Effector memory CD4-positive, alpha-beta T cell (primary cell): ENCODE results near the gene AIFM2.
A peak's percentile ranks its signal among the peaks of the same experiment; 100 is the strongest.

ENCODE experiments used
- DNase-seq, 3 donors: peaks; one replicate each; pipeline ENCODE4 v3.0.0-alpha.2; 2020
- H3K27ac ChIP-seq: 2 replicates; pipeline ENCODE4 v1.7.0; 2013; ENCODE audit warnings: mild to moderate bottlenecking, low read length, moderate library complexity; ENCODE audit not compliant: insufficient read depth, poor library complexity, severe bottlenecking
- H3K27me3 ChIP-seq: replicated peaks from 2 replicates; pipeline ENCODE4 v1.7.0; 2013; ENCODE audit warnings: mild to moderate bottlenecking, low read length; ENCODE audit not compliant: insufficient read depth, control insufficient read depth, poor library complexity, severe bottlenecking
- H3K36me3 ChIP-seq: 2 replicates; pipeline ENCODE4 v1.7.0; 2013; ENCODE audit warnings: mild to moderate bottlenecking, low read length, moderate library complexity; ENCODE audit not compliant: control insufficient read depth, insufficient read depth
- H3K4me1 ChIP-seq: 2 replicates; pipeline ENCODE4 v1.7.0; 2013; ENCODE audit warnings: low read length, mild to moderate bottlenecking; ENCODE audit not compliant: control insufficient read depth, insufficient read depth, poor library complexity, severe bottlenecking
- H3K4me3 ChIP-seq: 2 replicates; pipeline ENCODE4 v1.7.0; 2013; ENCODE audit warnings: low read length, low read depth, mild to moderate bottlenecking; ENCODE audit not compliant: insufficient read depth, poor library complexity, severe bottlenecking
- H3K9me3 ChIP-seq: 2 replicates; pipeline ENCODE4 v1.7.0; 2013; ENCODE audit warnings: mild to moderate bottlenecking, low read length, moderate library complexity; ENCODE audit not compliant: control insufficient read depth

Gene AIFM2

DNA sequence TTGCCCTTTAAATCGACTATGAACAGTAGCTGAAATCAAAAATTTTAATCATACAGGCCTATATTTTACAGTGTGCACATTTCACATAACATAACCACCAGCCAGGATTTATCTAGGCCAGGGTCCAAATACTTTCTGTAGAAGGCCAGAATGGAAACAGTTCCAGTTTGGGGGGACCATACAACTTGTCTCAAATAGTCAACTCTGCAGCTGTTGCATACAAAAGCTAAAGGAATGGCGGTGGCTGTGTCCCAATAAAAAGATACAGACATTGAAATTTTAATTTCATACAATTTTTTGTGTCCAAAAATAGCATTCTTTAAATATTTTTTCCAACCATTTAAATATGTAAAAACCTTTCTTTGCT is 14.6 kb upstream of the AIFM2 start:
- Histone ChIP-seq H3K27me3 (no peaks in the 10 kb centered on the region), H3K36me3 (peaks cover 11% of the 10 kb centered on the region), H3K27ac (peak overlapping the region; percentile 87), H3K4me3 (peak overlapping the region; percentile 82), H3K4me1 (peaks cover 15% of the 10 kb centered on the region), H3K9me3 (no peaks in the 10 kb centered on the region)
- no peak for DNase-seq

DNA sequence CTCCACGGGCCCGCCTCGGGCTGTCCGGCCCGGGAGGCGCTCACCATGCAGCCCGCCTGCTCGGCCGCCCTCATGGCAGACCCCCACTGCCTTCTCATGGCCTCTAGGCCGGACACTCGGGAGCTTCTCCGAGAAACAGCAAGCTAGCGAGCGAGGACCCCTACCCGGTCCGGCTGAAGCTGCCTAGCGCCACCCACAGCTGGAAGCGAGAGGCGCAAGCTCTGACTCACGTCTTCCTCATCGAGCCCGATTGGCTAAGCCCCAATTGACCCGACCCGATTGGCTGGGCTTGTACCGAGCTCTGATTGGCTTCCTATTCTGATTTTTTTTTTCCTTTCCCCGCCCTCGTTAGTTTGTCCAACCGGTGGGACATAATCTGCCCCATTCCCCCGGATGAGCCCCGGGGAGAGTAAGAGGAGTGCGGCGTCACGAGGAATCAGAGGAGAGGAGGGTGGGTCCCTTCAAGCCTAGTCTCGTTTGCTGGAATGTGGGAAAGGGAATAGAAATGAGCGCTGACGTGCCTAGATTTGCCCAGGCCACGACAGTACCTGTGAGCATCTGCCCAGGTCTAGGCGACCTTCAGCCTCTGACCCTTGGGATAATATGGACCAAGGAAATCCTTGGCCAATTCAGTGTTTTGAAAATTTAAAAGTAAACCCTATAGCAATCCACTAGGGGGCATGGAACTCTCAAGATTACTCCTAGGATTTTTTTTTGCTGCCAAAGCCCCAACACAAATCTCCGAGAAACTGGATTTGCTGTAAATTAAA is 14.0 kb upstream of the AIFM2 start, which contains the start of gene TYSND1:
Gene TYSND1 (minus strand): TSS at position 212 of the 770 bp plus-strand sequence. CDS start 114 bp downstream, at position 98.
- H3K27me3 ChIP-seq: no peaks in the 10 kb centered on the region
- DNase-seq: peak; percentile 82 to 90 (median 87)
- peak within 1 kb of the TSS; percentile 87 for H3K27ac ChIP-seq
- peaks cover 15% of the 10 kb centered on the region for H3K4me1 ChIP-seq
- H3K4me3 ChIP-seq: peak within 1 kb of the TSS; percentile 82
- peaks cover 11% of the 10 kb centered on the region for H3K36me3 ChIP-seq
- no peaks in the 10 kb centered on the region for H3K9me3 ChIP-seq

DNA sequence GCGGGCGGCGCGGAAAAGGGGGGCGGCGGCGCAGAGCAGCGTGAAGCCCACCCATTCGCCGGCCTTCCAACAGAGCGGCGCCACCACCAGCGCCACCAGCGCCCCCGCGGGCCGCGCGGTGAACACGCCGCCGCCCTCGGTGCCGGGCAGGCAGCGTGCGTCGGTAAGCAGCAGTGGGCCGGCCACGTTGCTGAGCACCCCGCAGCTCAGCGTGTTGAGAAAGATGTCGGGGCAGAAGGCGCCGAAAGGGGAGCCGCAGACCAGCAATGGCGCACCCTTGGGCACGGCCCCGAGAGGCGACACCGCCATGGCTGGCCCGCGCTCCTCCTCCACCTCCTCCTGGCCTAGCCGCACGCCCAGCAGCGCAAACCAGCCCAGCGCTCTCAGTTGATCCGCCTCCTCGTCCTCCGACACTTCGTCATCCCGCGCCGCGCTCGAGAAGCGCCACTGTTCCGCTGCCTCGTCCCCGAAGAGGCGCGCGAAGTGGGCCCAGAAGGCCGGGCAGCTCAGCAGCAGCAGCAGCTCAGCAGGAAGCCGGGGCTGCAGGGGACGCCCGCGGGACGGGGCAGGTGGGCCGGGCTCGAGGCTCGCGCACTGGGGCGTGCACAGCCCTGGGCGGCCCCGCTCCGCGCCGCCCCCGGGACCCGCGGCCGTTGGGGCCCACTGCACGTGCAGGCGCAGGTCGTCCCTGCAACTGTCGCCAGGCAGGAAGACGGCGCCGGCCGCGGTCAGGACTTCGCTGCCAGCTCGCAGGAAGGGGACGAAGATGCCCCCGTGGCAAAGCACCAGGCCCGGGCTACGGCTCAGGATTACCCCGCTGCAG is 13.3 kb upstream of the AIFM2 start:
- H3K27ac ChIP-seq: peak overlapping the region; percentile 87
- H3K9me3 ChIP-seq: no peaks in the 10 kb centered on the region
- peak; percentile 61 to 66 (median 65) for DNase-seq
- H3K36me3 ChIP-seq: peaks cover 14% of the 10 kb centered on the region
- peaks cover 15% of the 10 kb centered on the region for H3K4me1 ChIP-seq
- H3K27me3 ChIP-seq: no peaks in the 10 kb centered on the region
- peak overlapping the region; percentile 82 for H3K4me3 ChIP-seq

DNA sequence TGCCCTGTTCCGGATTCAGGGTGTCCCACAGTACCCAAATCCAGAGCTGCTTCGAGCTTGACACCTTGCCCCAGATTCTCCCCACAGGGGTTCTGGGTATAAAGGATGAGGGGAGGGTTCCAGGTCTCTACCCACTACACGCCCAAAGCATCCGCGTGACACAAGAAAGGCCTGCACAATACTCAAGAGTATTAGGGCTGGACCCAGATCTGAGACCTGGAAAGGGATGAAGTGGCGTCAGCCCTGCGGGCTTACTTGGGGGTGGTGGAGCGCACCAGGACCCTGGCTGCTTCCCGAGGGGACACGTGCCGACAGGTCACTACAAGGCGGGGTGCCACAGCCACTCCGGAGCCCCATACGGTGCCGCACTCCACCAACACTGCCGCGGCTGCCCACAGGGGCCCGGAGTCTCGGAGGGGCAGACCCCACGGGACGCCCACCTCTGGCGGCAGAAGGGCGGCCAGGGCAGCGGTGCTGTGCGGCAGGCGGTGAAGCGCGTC is 12.6 kb upstream of the AIFM2 start:
- Histone ChIP-seq H3K36me3 (peaks cover 14% of the 10 kb centered on the region), H3K4me3 (peak overlapping the region; percentile 82), H3K27me3 (no peaks in the 10 kb centered on the region), H3K9me3 (no peaks in the 10 kb centered on the region), H3K27ac (peak overlapping the region; percentile 87), H3K4me1 (peaks cover 15% of the 10 kb centered on the region)
- no peak for DNase-seq

DNA sequence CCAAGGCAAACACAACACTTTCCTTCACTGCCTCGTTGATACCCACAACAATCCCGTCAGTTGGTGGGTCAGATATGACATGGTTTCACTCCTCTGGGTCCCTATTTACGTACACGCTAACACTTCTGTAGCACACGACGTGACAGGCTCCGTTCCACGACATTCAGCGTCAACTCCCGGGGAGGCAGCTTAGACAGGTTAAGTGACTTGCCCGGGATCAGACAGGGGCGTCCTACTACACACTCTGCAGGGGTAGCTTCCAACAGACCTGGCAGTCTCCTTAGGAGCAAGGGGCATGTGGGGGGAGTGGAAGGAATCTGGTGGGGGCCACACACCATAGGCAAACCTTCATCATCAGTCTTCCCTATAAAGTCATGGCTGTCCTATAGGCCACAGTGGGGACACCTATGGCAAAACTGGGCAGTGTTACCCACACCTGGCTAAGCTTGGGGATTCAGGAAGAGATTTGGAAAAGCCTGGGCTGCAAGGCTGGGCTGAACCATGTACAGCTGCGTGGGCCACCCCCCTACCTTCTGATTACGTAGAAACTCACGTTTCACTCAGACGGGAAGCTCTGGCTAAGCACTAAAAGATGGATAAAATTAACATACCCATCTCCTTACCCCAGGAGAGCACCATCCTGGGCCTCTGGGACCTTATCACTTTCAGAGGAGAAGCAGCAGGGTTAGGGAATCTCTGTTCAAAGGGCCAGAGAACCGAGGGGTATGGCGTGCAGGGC is 11.9 kb upstream of the AIFM2 start:
- H3K4me1 ChIP-seq: peaks cover 15% of the 10 kb centered on the region
- H3K4me3 ChIP-seq: peak overlapping the region; percentile 82
- peaks cover 13% of the 10 kb centered on the region for H3K36me3 ChIP-seq
- H3K27ac ChIP-seq: peak overlapping the region; percentile 87
- no peaks in the 10 kb centered on the region for H3K27me3 ChIP-seq
- no peak for DNase-seq
- no peaks in the 10 kb centered on the region for H3K9me3 ChIP-seq

DNA sequence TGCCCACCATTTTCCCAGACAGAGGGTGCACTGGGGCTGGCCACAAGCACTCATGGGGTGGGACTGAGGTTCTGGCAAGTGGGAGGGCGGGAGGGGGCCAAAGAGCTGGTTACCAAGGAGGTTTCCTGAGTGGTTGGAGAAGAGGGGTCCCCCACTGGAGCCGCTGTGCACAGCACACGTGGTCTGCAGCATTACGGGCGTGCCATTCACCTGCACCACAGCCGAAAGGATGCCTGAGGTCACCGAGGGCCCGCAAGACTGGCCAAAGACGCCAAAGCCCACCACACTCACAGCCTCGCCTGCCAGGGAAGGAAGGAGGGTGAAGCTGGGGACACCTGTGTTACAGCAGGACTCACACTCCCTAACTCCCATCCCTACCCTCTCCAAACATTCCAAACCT is 9.9 kb upstream of the AIFM2 start:
- Histone ChIP-seq H3K4me1 (peaks cover 15% of the 10 kb centered on the region), H3K27ac (no peak overlapping the region), H3K4me3 (no peak overlapping the region), H3K36me3 (peaks cover 15% of the 10 kb centered on the region), H3K9me3 (no peaks in the 10 kb centered on the region), H3K27me3 (no peaks in the 10 kb centered on the region)
- no peak for DNase-seq

DNA sequence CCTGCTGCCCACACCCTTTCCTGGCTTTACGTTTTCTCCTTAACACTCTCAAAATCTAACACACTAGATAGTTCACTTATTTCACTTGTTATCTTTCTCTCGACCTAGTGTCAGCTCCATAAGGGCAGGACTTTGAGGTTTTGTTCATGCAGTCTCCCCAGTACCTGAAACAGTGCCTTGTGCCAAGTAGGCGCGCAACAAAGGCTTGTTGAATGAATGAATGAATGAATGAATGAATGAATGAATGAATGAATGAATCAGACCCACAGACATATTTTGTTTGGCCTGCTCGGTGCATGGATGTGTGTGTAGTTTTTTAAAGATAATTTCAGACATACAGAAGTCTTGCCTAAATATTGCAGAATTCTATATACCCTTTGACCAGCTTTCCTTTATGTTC is 7.7 kb upstream of the AIFM2 start:
- peaks cover 15% of the 10 kb centered on the region for H3K36me3 ChIP-seq
- no peaks in the 10 kb centered on the region for H3K9me3 ChIP-seq
- no peak for DNase-seq
- H3K27ac ChIP-seq: no peak overlapping the region
- H3K27me3 ChIP-seq: no peaks in the 10 kb centered on the region
- H3K4me1 ChIP-seq: peaks cover 5% of the 10 kb centered on the region
- no peak overlapping the region for H3K4me3 ChIP-seq

DNA sequence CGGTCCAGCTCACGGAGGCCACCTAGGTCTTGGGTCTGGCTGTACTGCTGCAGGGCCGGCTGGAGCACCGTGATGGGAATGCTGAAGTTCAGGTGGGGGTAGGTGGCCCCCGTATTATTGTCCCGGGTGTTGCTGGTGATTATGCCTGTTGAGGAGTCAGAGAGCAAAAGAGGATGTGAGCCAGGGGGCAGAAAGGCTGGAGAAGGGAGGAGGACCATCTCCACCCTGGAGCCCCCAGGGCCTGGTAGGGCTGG is 7.3 kb upstream of the AIFM2 start:
- Histone ChIP-seq H3K27me3 (no peaks in the 10 kb centered on the region), H3K4me3 (no peak overlapping the region)
- DNase-seq: no peak

DNA sequence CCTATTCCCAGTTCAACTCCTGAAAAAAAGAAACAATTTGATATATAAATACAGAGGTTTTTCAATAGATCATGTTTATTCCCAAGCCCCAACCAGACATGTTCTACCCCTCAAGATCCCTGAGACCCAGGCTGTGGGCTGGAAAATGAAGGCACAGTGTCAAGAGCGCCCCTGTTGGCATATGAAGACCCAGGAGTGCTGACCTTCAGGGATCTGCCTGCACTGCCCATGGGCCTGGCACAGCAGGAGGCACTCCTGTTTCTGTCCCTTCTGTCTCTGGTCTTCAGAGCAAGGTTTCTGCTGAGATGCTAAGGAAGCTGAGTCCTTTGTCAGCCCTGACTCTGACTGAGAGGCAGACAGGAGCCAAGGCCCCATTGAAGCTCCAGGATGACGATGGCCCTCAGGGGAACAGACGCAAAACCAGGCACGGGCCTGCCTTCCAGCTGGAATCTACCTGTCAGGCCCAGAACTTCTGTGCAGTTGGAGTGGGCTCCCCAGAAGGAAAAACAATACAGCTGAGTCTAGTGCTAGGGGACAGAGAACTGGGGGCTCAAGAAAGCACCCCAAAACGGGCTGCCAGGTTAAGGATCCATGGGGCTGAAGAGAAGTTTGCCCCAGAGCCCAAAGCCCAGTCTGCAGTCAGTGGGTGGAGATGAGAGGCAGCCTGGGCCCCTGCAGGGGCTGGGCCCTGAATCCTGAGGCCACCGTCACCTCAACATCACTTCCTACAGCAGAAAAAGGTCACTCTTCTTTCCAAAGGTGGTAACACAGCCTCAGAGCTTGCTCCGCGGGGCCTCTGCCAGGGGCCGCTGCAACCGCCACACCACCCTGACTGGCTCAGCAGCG is 6.7 kb upstream of the AIFM2 start:
- Histone ChIP-seq H3K36me3 (peaks cover 15% of the 10 kb centered on the region), H3K9me3 (no peaks in the 10 kb centered on the region), H3K27ac (no peak overlapping the region), H3K4me3 (no peak overlapping the region), H3K27me3 (no peaks in the 10 kb centered on the region), H3K4me1 (no peaks in the 10 kb centered on the region)
- no peak for DNase-seq

More for the DNA sequence above, 7.3 kb upstream of the AIFM2 start:
- Histone ChIP-seq H3K4me1 (peaks cover 2% of the 10 kb centered on the region), H3K27ac (no peak overlapping the region), H3K9me3 (no peaks in the 10 kb centered on the region), H3K36me3 (peaks cover 15% of the 10 kb centered on the region)
